ENCODE results near the gene IMP4. TPM values are rescaled to one million over a fixed set of nuclear protein-coding genes. Genes with fewer than 3 reads are reported as not detected.

Gene IMP4
- total RNA-seq, 1 experiment from 2014 or later: 112 TPM

Other genes with a start within 250 kb of the IMP4 start
- not detected in 2 replicates for gene POTEF, start 213.7 kb upstream of the IMP4 start, total RNA-seq (2014; rRNA removed; shearing (Covaris generic))
- gene CCDC74B, start 197.8 kb upstream of the IMP4 start, total RNA-seq (2014; rRNA removed; shearing (Covaris generic)): 0.34 and 7.2 TPM in 2 replicates
- gene SMPD4, start 161.3 kb upstream of the IMP4 start, total RNA-seq (2014; rRNA removed; shearing (Covaris generic)): 24.9 and 25.7 TPM in 2 replicates
- gene MZT2B, start 160.6 kb upstream of the IMP4 start, total RNA-seq (2014; rRNA removed; shearing (Covaris generic)): 169 and 248 TPM in 2 replicates
- not detected in 2 replicates for gene TUBA3E, start 144.5 kb upstream of the IMP4 start, total RNA-seq (2014; rRNA removed; shearing (Covaris generic))
- 34.7 and 44.8 TPM in 2 replicates for gene PTPN18, start 13.2 kb downstream of the IMP4 start, total RNA-seq (2014; rRNA removed; shearing (Covaris generic))
- gene POTEI, start 166.4 kb downstream of the IMP4 start, total RNA-seq (2014; rRNA removed; shearing (Covaris generic)): not detected in 2 replicates
- gene CFC1B, start 178.3 kb downstream of the IMP4 start, total RNA-seq (2014; rRNA removed; shearing (Covaris generic)): not detected in 2 replicates